ENCODE data around the gene SLK. TPM values are rescaled to one million over a fixed set of nuclear protein-coding genes. Genes with fewer than 3 reads are reported as not detected.
A peak's percentile ranks its signal among the peaks of the same experiment; 100 is the strongest.

The SLK gene
- polyA plus RNA-seq, 1 of the 3 experiments (the other 2 are of a cell fraction): 4.0 TPM

DNA sequence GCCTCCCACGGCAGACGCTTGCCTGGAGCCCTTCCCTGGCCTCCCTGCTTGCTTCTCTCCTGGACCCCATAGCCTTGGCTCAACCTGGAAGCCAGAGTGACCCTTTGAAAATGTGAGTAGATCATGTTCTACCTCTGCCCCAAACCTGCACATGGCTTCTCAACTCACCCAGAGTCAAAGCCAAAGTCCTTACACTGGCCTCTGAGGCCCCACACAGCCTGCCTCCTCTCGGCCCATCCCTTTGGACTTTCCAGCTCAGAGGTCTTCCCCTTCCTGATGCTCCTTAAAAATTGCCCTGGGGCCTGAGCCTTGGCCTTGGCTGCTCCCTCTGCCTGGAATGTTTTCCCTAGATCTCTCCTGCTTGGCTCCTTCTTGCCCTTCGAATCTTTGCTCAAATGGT is 86.3 kb downstream of the SLK start:
- Histone ChIP-seq H3K9ac (no peak overlapping the region), H3K36me3 (replicated peaks in 1 of 2; ENCODE audit: control insufficient read depth in 1 of 2, insufficient read depth in 2 of 2, low read length in 1 of 2) (no peaks in the 10 kb centered on the region), H2AFZ (ENCODE audit: low read depth) (no peak overlapping the region), H3K27me3 (ENCODE audit: insufficient read depth) (no peaks in the 10 kb centered on the region), H4K20me1 (ENCODE audit: insufficient read depth) (no peaks in the 10 kb centered on the region), H3K27ac (ENCODE audit: low read depth in 2 of 2, low read length in 1 of 2) (no peak overlapping the region), H3K9me3 (no peaks in the 10 kb centered on the region), H3F3A (replicated peaks; ENCODE audit: insufficient read depth) (peaks cover 9% of the 10 kb centered on the region), H3K4me3 (ENCODE audit: low read depth in 2 of 2, low read length in 1 of 2) (no peak overlapping the region), H3K4me2 (no peak overlapping the region), H3K9me2 (no peaks in the 10 kb centered on the region), H3K79me2 (ENCODE audit: insufficient read depth) (no peaks in the 10 kb centered on the region), H3K4me1 (ENCODE audit: control insufficient read depth in 1 of 2, insufficient read depth in 2 of 2, low read depth in 1 of 2, low read length in 1 of 2) (peaks cover 2 to 10% of the 10 kb centered on the region in 2 experiments; a peak in 2 of 4 replicates)
- 97% methylated on average over 3 of the region's 4 CpGs for WGBS (ENCODE audit: low lambda C conversion rate)
- TF ChIP-seq TEAD4 (IDR thresholded peaks at IDR 0.05; ENCODE audit: borderline replicate concordance, insufficient read depth): no peak
- TF ChIP-seq, protein P1, sequence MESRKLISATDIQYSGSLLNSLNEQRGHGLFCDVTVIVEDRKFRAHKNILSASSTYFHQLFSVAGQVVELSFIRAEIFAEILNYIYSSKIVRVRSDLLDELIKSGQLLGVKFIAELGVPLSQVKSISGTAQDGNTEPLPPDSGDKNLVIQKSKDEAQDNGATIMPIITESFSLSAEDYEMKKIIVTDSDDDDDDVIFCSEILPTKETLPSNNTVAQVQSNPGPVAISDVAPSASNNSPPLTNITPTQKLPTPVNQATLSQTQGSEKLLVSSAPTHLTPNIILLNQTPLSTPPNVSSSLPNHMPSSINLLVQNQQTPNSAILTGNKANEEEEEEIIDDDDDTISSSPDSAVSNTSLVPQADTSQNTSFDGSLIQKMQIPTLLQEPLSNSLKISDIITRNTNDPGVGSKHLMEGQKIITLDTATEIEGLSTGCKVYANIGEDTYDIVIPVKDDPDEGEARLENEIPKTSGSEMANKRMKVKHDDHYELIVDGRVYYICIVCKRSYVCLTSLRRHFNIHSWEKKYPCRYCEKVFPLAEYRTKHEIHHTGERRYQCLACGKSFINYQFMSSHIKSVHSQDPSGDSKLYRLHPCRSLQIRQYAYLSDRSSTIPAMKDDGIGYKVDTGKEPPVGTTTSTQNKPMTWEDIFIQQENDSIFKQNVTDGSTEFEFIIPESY (IDR thresholded peaks at IDR 0.05; ENCODE audit: borderline replicate concordance, low read depth): no peak
- TF ChIP-seq NFIC (IDR thresholded peaks at IDR 0.05; ENCODE audit: borderline replicate concordance): no peak
- CTCF ChIA-PET: interaction anchor here (1.1 kb wide), 1 partner anchor 157 kb away, joined by 4 read pairs; no protein-coding TSS in a partner anchor
- no peak for DNase-seq
- POLR2A ChIA-PET: no interaction called here

DNA sequence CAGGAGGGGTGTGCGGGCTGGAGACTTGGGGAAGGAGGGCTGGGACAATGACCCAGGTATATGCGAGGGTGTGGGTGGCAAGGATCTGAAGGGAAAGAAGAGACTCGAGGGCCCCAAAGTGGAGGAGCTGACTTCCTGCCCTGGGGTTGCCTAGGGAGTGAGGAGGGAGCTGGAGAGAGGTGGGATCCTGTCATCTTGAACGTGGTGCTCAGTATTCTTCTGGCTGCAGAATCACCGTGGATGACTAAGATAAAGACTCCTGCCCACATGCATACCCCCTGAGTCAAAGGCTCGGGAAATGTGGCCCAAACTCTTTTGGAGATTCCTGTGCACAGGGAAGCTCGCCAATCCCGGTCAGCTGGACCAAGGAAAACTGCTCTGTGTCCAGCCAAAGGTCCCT is 87.5 kb downstream of the SLK start:
- POLR2A ChIA-PET: no interaction called here
- CTCF ChIA-PET: interaction anchor here (1.1 kb wide), 1 partner anchor 26 kb away, joined by 3 read pairs; no protein-coding TSS in a partner anchor
- no peaks in the 10 kb centered on the region for H3K79me2 ChIP-seq (ENCODE audit: insufficient read depth)
- no peak for DNase-seq
- H3K27ac ChIP-seq (ENCODE audit: low read depth in 2 of 2, low read length in 1 of 2): peak overlapping the region in 1 of 2 experiments; percentile 11; a peak in 1 of 4 replicates
- H3F3A ChIP-seq (replicated peaks; ENCODE audit: insufficient read depth): peaks cover 9% of the 10 kb centered on the region
- no peak overlapping the region for H3K9ac ChIP-seq
- peaks cover under 1 to 10% of the 10 kb centered on the region in 2 experiments; a peak in 2 of 4 replicates for H3K4me1 ChIP-seq (ENCODE audit: control insufficient read depth in 1 of 2, insufficient read depth in 2 of 2, low read depth in 1 of 2, low read length in 1 of 2)
- WGBS (ENCODE audit: low lambda C conversion rate): 60% methylated on average over 5 of the region's 8 CpGs
- no peak overlapping the region; the same call in 1 of the 2 replicates for H2AFZ ChIP-seq (ENCODE audit: low read depth)
- peak overlapping the region; percentile 23; the same call in 1 of the 2 replicates for H3K4me2 ChIP-seq
- H3K36me3 ChIP-seq (replicated peaks in 1 of 2; ENCODE audit: control insufficient read depth in 1 of 2, insufficient read depth in 2 of 2, low read length in 1 of 2): no peaks in the 10 kb centered on the region
- no peaks in the 10 kb centered on the region for H3K9me2 ChIP-seq
- H3K9me3 ChIP-seq: no peaks in the 10 kb centered on the region
- no peaks in the 10 kb centered on the region for H4K20me1 ChIP-seq (ENCODE audit: insufficient read depth)
- H3K4me3 ChIP-seq (ENCODE audit: low read depth in 2 of 2, low read length in 1 of 2): no peak overlapping the region
- no peaks in the 10 kb centered on the region for H3K27me3 ChIP-seq (ENCODE audit: insufficient read depth)
- TF ChIP-seq TEAD4 (IDR thresholded peaks at IDR 0.05; ENCODE audit: borderline replicate concordance, insufficient read depth) (0 out of 2 replicates have a peak, but pooled peaks have one; percentile 27), GABPA (IDR thresholded peaks at IDR 0.05; ENCODE audit: low read depth) (no peak), NRF1 (IDR thresholded peaks at IDR 0.05; ENCODE audit: low read depth, low read length) (no peak), CHD2 (IDR thresholded peaks at IDR 0.05; ENCODE audit: low read length, partially characterized antibody) (no peak), FOSL2 (IDR thresholded peaks at IDR 0.05; ENCODE audit: borderline replicate concordance, low read depth) (peak; percentile 69), SMC3 (IDR thresholded peaks at IDR 0.05; ENCODE audit: low read depth, low read length) (no peak), GATA2 (CRISPR knock-in tag; IDR thresholded peaks at IDR 0.05) (no peak), SIN3A (IDR thresholded peaks at IDR 0.05; ENCODE audit: borderline replicate concordance, low read depth, low read length) (no peak), NFIC (IDR thresholded peaks at IDR 0.05; ENCODE audit: borderline replicate concordance) (0 out of 2 replicates have a peak, but pooled peaks have one; percentile 35), RFX5 (IDR thresholded peaks at IDR 0.05; ENCODE audit: low read length) (no peak), MEF2A (IDR thresholded peaks at IDR 0.05; ENCODE audit: borderline replicate concordance, low read depth) (no peak), FOXM1 (IDR thresholded peaks at IDR 0.05; ENCODE audit: low read depth) (no peak), POLR2AphosphoS5 (IDR thresholded peaks at IDR 0.05; ENCODE audit: low read depth, low read length) (no peak), EZH2phosphoT487 (IDR thresholded peaks at IDR 0.05; ENCODE audit: borderline replicate concordance, low read depth) (no peak), EP300 (IDR thresholded peaks at IDR 0.05; ENCODE audit: borderline replicate concordance in 1 of 2, low read depth in 1 of 2, low read length in 1 of 2) (no peak), JUND (IDR thresholded peaks at IDR 0.05) (peak; percentile 54), RXRA (IDR thresholded peaks at IDR 0.05; ENCODE audit: borderline replicate concordance, low read depth) (no peak), FOXJ3 (CRISPR knock-in tag; IDR thresholded peaks at IDR 0.05) (no peak), RCOR1 (IDR thresholded peaks at IDR 0.05; ENCODE audit: low read length) (no peak), RAD21 (IDR thresholded peaks at IDR 0.05; ENCODE audit: low read length) (no peak)
- TF ChIP-seq, protein P2, sequence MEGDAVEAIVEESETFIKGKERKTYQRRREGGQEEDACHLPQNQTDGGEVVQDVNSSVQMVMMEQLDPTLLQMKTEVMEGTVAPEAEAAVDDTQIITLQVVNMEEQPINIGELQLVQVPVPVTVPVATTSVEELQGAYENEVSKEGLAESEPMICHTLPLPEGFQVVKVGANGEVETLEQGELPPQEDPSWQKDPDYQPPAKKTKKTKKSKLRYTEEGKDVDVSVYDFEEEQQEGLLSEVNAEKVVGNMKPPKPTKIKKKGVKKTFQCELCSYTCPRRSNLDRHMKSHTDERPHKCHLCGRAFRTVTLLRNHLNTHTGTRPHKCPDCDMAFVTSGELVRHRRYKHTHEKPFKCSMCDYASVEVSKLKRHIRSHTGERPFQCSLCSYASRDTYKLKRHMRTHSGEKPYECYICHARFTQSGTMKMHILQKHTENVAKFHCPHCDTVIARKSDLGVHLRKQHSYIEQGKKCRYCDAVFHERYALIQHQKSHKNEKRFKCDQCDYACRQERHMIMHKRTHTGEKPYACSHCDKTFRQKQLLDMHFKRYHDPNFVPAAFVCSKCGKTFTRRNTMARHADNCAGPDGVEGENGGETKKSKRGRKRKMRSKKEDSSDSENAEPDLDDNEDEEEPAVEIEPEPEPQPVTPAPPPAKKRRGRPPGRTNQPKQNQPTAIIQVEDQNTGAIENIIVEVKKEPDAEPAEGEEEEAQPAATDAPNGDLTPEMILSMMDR (IDR thresholded peaks at IDR 0.05): no peak
